OCI-LY1 (cell line): Measurements from ENCODE around the gene PIP.
"Not testable (repeated sequence)": the region's sequence is repeated elsewhere in the genome, so short reads cannot be mapped to it uniquely, and the experiment has no call there.

ENCODE experiments used
- H2AFZ ChIP-seq: fragments of 200-600 bp; sonication (generic), shearing (Covaris generic); 2 replicates; pipeline ENCODE4 v1.6.0; 2014; ENCODE audit warnings: antibody characterized with exemption, mild to moderate bottlenecking, low read length
- H3F3A ChIP-seq: fragments of 200-600 bp; sonication (generic), shearing (Covaris generic); 2 replicates; pipeline ENCODE4 v1.6.0; 2014; ENCODE audit warnings: mild to moderate bottlenecking, antibody characterized with exemption, low read length, moderate library complexity; ENCODE audit not compliant: insufficient read depth
- H3K27ac ChIP-seq: fragments of 200-600 bp; sonication (generic); 2 replicates; pipeline ENCODE4 v1.5.1; 2014; ENCODE audit warnings: low read length, mixed run types, mild to moderate bottlenecking, low read depth; ENCODE audit not compliant: poor library complexity, severe bottlenecking
- H3K27me3 ChIP-seq: fragments of 200-600 bp; sonication (generic); 2 replicates; pipeline ENCODE4 v1.6.0; 2014; ENCODE audit warnings: antibody characterized with exemption, mild to moderate bottlenecking, low read length, moderate library complexity; ENCODE audit not compliant: insufficient read depth
- H3K36me3 ChIP-seq: fragments of 200-600 bp; sonication (generic); 2 replicates; pipeline ENCODE4 v1.6.1; 2014; ENCODE audit warnings: mild to moderate bottlenecking, antibody characterized with exemption, low read length, moderate library complexity, mixed read lengths; ENCODE audit not compliant: insufficient read depth
- H3K4me1 ChIP-seq: fragments of 200-600 bp; sonication (generic); 2 replicates; pipeline ENCODE4 v1.5.1; 2014; ENCODE audit warnings: mild to moderate bottlenecking, low read length, moderate library complexity; ENCODE audit not compliant: insufficient read depth, severe bottlenecking
- H3K4me2 ChIP-seq: fragments of 200-600 bp; sonication (generic), shearing (Covaris generic); 2 replicates; pipeline ENCODE4 v1.6.1; 2014; ENCODE audit warnings: low read length
- H3K4me3 ChIP-seq: fragments of 200-600 bp; sonication (generic); 2 replicates; pipeline ENCODE4 v1.5.1; 2014; ENCODE audit warnings: low read length, low read depth, mild to moderate bottlenecking, mixed read lengths; ENCODE audit not compliant: poor library complexity, severe bottlenecking
- H3K79me2 ChIP-seq: fragments of 200-600 bp; shearing (Covaris generic); 2 replicates; pipeline ENCODE4 v1.6.1; 2016; ENCODE audit warnings: mixed run types, low read length, mixed read lengths; ENCODE audit not compliant: insufficient read depth
- H3K9ac ChIP-seq: fragments of 200-600 bp; sonication (generic), shearing (Covaris generic); 2 replicates; pipeline ENCODE4 v1.6.1; 2014; ENCODE audit warnings: mild to moderate bottlenecking, low read length, mixed read lengths
- H3K9me2 ChIP-seq: fragments of 200-600 bp; sonication (generic), shearing (Covaris generic); 2 replicates; pipeline ENCODE4 v1.6.1; 2014; ENCODE audit warnings: low read depth, mild to moderate bottlenecking, low read length, mixed read lengths
- H3K9me3 ChIP-seq: fragments of 200-600 bp; shearing (Covaris generic); 2 replicates; pipeline ENCODE4 v1.6.1; 2014; ENCODE audit warnings: low read length, mixed read lengths
- H4K20me1 ChIP-seq: fragments of 200-600 bp; sonication (generic), shearing (Covaris generic); 2 replicates; pipeline ENCODE4 v1.6.0; 2016; ENCODE audit warnings: mild to moderate bottlenecking, low read length; ENCODE audit not compliant: insufficient read depth
- EZH2 ChIP-seq: fragments of 200-600 bp; sonication (generic), shearing (Covaris generic); IDR thresholded peaks from 2 replicates; pipeline ENCODE4 v1.8.0; 2017; ENCODE audit warnings: borderline replicate concordance, mixed run types, mild to moderate bottlenecking, antibody characterized with exemption, low read length, moderate library complexity, mixed read lengths
- TF ChIP-seq, protein P1 (sequence below): fragments of 200-600 bp; sonication (generic), shearing (Covaris generic); IDR thresholded peaks from 2 replicates; pipeline ENCODE4 v1.5.1; 2017; ENCODE audit warnings: mild to moderate bottlenecking, antibody characterized with exemption, low read length, moderate library complexity, mixed read lengths

The PIP gene

DNA sequence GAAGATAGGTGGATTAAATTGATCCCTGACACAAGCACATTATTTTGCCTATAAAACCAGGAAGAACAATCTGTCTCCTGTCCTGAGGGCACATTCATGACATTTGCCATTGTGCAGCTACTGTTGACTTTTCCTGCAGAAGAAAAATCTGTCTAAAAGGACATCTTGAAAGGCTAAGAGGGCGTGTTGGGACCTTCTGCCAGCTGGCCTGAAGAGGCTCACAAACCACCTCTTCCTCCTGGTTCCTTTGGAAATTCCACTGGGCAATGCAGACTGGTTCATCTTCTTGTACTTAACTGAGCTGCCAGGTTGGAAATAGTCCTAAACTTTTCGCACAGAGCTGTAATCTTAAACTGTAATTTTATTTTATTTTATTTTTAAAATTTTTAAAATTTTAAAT lies 35.7 kb upstream of the PIP start:
- no peaks in the 10 kb centered on the region for H3K79me2 ChIP-seq
- no peaks in the 10 kb centered on the region for H3K9me3 ChIP-seq
- H3F3A ChIP-seq: no peaks in the 10 kb centered on the region
- no peaks in the 10 kb centered on the region for H4K20me1 ChIP-seq
- no peaks in the 10 kb centered on the region for H3K4me1 ChIP-seq
- H3K27me3 ChIP-seq: no peaks in the 10 kb centered on the region
- H3K36me3 ChIP-seq: no peaks in the 10 kb centered on the region
- H2AFZ ChIP-seq: no peak overlapping the region
- peaks cover 5% of the 10 kb centered on the region; the same call in 1 of the 2 replicates for H3K9me2 ChIP-seq
- H3K4me2 ChIP-seq: no peak overlapping the region
- H3K27ac ChIP-seq: no peak overlapping the region
- no peak overlapping the region for H3K9ac ChIP-seq
- no peak overlapping the region for H3K4me3 ChIP-seq
- TF ChIP-seq, protein P1, sequence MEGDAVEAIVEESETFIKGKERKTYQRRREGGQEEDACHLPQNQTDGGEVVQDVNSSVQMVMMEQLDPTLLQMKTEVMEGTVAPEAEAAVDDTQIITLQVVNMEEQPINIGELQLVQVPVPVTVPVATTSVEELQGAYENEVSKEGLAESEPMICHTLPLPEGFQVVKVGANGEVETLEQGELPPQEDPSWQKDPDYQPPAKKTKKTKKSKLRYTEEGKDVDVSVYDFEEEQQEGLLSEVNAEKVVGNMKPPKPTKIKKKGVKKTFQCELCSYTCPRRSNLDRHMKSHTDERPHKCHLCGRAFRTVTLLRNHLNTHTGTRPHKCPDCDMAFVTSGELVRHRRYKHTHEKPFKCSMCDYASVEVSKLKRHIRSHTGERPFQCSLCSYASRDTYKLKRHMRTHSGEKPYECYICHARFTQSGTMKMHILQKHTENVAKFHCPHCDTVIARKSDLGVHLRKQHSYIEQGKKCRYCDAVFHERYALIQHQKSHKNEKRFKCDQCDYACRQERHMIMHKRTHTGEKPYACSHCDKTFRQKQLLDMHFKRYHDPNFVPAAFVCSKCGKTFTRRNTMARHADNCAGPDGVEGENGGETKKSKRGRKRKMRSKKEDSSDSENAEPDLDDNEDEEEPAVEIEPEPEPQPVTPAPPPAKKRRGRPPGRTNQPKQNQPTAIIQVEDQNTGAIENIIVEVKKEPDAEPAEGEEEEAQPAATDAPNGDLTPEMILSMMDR: no peak
- no peak for TF ChIP-seq EZH2

DNA sequence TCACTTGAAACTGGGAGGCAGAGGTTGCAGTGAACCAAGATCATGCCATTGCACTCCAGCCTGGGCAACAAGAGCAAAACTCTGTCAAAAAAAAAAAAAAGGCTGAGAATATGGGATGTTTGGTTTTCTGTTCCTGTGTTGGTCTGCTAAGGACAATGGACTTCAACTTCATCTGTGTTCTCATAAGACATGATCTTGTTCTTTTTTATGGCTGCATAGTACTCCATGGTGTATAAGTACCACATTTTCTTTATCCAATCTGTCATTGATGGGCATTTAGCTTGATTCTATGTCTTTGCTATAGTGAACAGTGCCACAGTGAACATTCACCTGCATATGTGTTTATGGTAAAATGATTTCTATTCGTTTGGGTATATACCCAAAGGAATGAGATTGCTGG lies 32.3 kb upstream of the PIP start:
- H2AFZ ChIP-seq, H3K9me2 ChIP-seq, H3K27ac ChIP-seq, H3K79me2 ChIP-seq, H3K36me3 ChIP-seq, H3K9ac ChIP-seq, H3K4me2 ChIP-seq, H4K20me1 ChIP-seq, H3K27me3 ChIP-seq, H3K9me3 ChIP-seq, H3F3A ChIP-seq, H3K4me3 ChIP-seq, H3K4me1 ChIP-seq: not testable (repeated sequence)

DNA sequence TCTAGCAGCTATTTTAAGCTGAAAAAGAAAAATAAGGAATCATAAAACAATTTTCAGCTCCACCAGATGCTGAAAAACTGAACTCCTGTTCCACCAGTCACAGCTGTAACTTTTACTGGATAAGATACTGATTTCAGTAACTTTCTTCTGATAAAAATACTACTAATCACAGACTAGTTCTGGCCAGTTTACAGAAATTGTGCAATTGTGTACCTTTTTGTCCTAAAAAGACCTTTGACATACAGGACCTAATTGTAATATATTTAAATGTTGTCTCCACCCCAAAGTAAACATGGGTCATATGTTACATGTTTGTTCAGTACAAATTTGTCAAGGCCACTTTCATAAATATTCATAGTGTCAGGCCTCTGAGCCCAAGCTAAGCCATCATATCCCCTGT lies 27.1 kb upstream of the PIP start:
- Histone ChIP-seq H2AFZ (no peak overlapping the region), H3K9me2 (no peaks in the 10 kb centered on the region), H3K79me2 (no peaks in the 10 kb centered on the region), H3K36me3 (no peaks in the 10 kb centered on the region), H3K27me3 (no peaks in the 10 kb centered on the region), H3K27ac (no peak overlapping the region), H3K4me3 (no peak overlapping the region), H3F3A (no peaks in the 10 kb centered on the region), H3K4me1 (no peaks in the 10 kb centered on the region), H3K9me3 (no peaks in the 10 kb centered on the region), H3K9ac (no peak overlapping the region), H4K20me1 (no peaks in the 10 kb centered on the region), H3K4me2 (no peak overlapping the region)
- TF ChIP-seq, protein P1: no peak
- no peak for TF ChIP-seq EZH2

DNA sequence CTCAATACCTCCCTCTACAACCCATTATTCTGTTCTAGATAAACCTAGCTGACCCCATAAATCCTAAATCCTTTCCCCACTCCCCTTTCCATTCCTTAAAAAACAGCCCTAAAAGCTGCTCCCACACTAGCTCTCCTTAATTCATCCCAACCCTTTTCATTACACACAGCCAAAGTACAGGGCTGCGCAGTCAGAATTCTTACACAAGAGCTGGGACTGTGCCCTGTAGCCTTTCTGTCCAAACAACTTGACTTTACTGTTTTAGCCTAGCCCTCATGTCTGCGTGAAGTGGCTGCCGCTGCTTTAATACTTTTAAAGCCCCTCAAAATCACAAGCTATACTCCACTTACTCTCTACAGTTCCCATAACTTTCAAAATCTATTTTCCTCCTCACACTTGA lies 23.9 kb upstream of the PIP start:
- H3K4me1 ChIP-seq, H3K4me2 ChIP-seq, H3K9me2 ChIP-seq, H3K4me3 ChIP-seq, H3K9me3 ChIP-seq, H3F3A ChIP-seq, H4K20me1 ChIP-seq, H2AFZ ChIP-seq, H3K9ac ChIP-seq, H3K27me3 ChIP-seq, H3K79me2 ChIP-seq, H3K36me3 ChIP-seq, H3K27ac ChIP-seq: not testable (repeated sequence)
